Effector memory CD4-positive, alpha-beta T cell (primary cell): ENCODE measurements around the gene CDC42EP3.

Experiments used
- DNase-seq, 3 donors: peaks; one replicate each; pipeline ENCODE4 v3.0.0-alpha.2; 2020
- H3K27ac ChIP-seq: 2 replicates; pipeline ENCODE4 v1.7.0; 2013; ENCODE audit warnings: mild to moderate bottlenecking, low read length, moderate library complexity; ENCODE audit not compliant: insufficient read depth, poor library complexity, severe bottlenecking
- H3K27me3 ChIP-seq: replicated peaks from 2 replicates; pipeline ENCODE4 v1.7.0; 2013; ENCODE audit warnings: mild to moderate bottlenecking, low read length; ENCODE audit not compliant: insufficient read depth, control insufficient read depth, poor library complexity, severe bottlenecking
- H3K36me3 ChIP-seq: 2 replicates; pipeline ENCODE4 v1.7.0; 2013; ENCODE audit warnings: mild to moderate bottlenecking, low read length, moderate library complexity; ENCODE audit not compliant: control insufficient read depth, insufficient read depth
- H3K4me1 ChIP-seq: 2 replicates; pipeline ENCODE4 v1.7.0; 2013; ENCODE audit warnings: low read length, mild to moderate bottlenecking; ENCODE audit not compliant: control insufficient read depth, insufficient read depth, poor library complexity, severe bottlenecking
- H3K4me3 ChIP-seq: 2 replicates; pipeline ENCODE4 v1.7.0; 2013; ENCODE audit warnings: low read length, low read depth, mild to moderate bottlenecking; ENCODE audit not compliant: insufficient read depth, poor library complexity, severe bottlenecking
- H3K9me3 ChIP-seq: 2 replicates; pipeline ENCODE4 v1.7.0; 2013; ENCODE audit warnings: mild to moderate bottlenecking, low read length, moderate library complexity; ENCODE audit not compliant: control insufficient read depth

The CDC42EP3 gene

GRCh38 chr2:37706334-37707183, 35.1 kb upstream of the CDC42EP3 start:
- Histone ChIP-seq H3K36me3 (no peaks in the 10 kb centered on the region), H3K9me3 (no peaks in the 10 kb centered on the region), H3K27me3 (no peaks in the 10 kb centered on the region), H3K4me1 (peaks cover 13% of the 10 kb centered on the region), H3K4me3 (no peak overlapping the region), H3K27ac (no peak overlapping the region)
- DNase-seq = no peak

DNA sequence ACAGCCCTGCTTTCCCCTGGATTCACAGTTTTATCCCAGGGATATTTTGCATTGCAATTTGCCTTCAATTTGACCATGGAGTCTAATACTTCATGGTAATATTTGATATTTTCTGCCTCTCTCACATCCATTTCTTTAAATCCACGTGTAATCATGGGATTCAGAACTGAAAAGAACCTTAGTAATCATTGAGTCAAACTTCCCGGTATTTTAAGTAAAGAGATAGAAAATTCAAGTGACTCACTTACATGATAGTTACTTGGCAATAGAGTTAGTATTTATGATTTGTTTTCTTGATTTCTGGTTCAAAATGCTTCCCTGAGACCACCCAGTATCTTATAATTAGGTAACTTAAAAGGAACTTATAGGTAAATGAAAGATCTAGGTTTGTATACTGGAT, 33.7 kb upstream of the CDC42EP3 start:
- no peak overlapping the region for H3K4me3 ChIP-seq
- DNase-seq = no peak
- no peaks in the 10 kb centered on the region for H3K9me3 ChIP-seq
- no peaks in the 10 kb centered on the region for H3K36me3 ChIP-seq
- H3K27me3 ChIP-seq = no peaks in the 10 kb centered on the region
- no peak overlapping the region for H3K27ac ChIP-seq
- peaks cover 4% of the 10 kb centered on the region for H3K4me1 ChIP-seq

GRCh38 chr2:37698931-37699481, 27.6 kb upstream of the CDC42EP3 start:
- Histone ChIP-seq H3K36me3 (no peaks in the 10 kb centered on the region), H3K4me3 (no peak overlapping the region), H3K4me1 (no peaks in the 10 kb centered on the region), H3K27ac (no peak overlapping the region), H3K27me3 (no peaks in the 10 kb centered on the region), H3K9me3 (no peaks in the 10 kb centered on the region)
- DNase-seq = no peak

DNA sequence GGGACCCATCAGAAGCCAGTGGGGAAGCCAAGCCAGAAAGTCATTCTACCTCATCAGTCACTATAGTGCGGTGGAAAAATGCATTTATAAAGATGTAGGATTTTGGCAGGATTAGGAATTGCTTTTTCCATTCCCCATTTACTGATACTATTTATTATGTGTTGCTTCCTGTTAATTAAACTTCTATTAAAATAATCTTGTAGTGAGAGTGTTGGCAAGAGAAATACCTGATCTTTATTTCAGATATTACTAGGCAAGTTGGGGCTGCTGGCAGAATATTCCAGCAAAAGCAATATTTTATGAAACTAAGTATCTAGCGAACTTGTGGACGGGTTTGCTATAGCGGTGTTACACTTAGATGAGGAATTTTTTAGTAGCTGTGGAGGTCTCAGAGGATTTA, 23.9 kb upstream of the CDC42EP3 start:
- DNase-seq = no peak
- Histone ChIP-seq H3K27me3 (no peaks in the 10 kb centered on the region), H3K27ac (no peak overlapping the region), H3K4me3 (no peak overlapping the region), H3K36me3 (no peaks in the 10 kb centered on the region), H3K9me3 (no peaks in the 10 kb centered on the region), H3K4me1 (no peaks in the 10 kb centered on the region)

GRCh38 chr2:37692711-37693110, 21.3 kb upstream of the CDC42EP3 start:
- no peaks in the 10 kb centered on the region for H3K36me3 ChIP-seq
- DNase-seq = no peak
- no peak overlapping the region for H3K27ac ChIP-seq

DNA sequence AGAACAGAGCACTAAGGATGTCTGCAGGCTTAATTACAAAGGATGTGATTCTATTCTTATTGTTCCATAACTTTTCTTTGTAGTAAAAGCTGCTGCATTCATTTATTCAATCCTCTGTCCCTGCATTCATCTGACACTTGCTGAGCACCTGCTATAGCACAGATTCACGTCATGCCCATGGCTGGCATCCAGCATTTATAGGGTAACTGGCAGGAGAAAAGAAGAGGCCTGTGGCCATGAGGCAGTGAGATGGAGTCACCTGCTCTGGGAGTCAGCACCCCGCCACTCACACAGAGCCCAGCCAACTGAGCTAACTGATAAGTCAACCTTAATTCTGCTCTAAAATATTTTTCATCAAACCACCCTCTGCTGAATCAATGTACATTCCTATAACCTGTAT, 18.3 kb upstream of the CDC42EP3 start:
- no peaks in the 10 kb centered on the region for H3K4me1 ChIP-seq
- H3K9me3 ChIP-seq = no peaks in the 10 kb centered on the region
- H3K4me3 ChIP-seq = no peak overlapping the region
- H3K36me3 ChIP-seq = no peaks in the 10 kb centered on the region
- H3K27ac ChIP-seq = no peak overlapping the region
- H3K27me3 ChIP-seq = no peaks in the 10 kb centered on the region
- DNase-seq = no peak

More at GRCh38 chr2:37692711-37693110, 21.3 kb upstream of the CDC42EP3 start:
- Histone ChIP-seq H3K4me1 (no peaks in the 10 kb centered on the region), H3K9me3 (no peaks in the 10 kb centered on the region), H3K4me3 (no peak overlapping the region), H3K27me3 (no peaks in the 10 kb centered on the region)

GRCh38 chr2:37688771-37689468, 17.5 kb upstream of the CDC42EP3 start:
- no peak for DNase-seq
- Histone ChIP-seq H3K4me3 (no peak overlapping the region), H3K36me3 (no peaks in the 10 kb centered on the region), H3K27ac (no peak overlapping the region), H3K9me3 (no peaks in the 10 kb centered on the region), H3K4me1 (peaks cover 7% of the 10 kb centered on the region), H3K27me3 (no peaks in the 10 kb centered on the region)

DNA sequence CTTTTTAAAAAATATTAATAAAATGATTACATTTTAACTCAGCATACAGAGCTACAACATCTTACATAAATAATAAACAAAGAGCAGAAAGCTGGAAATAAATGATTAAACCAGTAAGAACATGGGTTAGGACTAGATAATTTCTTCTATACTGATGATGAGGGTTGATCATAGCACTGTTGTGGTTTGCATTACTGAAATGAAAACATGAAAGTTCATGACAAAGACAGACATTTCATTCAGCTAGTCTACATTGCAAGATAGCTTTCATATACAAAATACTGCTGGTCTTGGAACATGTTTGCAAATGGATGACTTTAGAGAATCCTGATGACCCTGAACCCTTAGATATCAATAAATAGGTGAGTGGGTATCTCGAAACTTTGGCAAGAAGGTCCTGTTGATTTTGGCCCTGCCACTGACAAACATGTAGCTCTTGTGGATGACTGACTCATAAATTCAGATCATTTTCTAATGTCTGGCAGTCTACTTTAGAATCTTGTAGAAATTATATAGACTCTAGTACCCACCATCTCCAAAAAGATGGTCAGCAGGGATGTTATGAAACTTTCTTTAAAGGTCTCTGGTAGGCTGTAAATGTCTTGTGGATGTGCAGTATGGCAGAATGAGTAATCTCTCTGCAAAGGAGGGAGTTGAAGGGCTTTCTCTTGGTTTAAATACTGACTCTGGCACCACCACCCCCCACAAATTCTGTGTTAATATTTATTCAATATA, 15.5 kb upstream of the CDC42EP3 start:
- Histone ChIP-seq H3K9me3 (no peaks in the 10 kb centered on the region), H3K27me3 (no peaks in the 10 kb centered on the region), H3K4me1 (peaks cover 16% of the 10 kb centered on the region), H3K4me3 (no peak overlapping the region), H3K36me3 (no peaks in the 10 kb centered on the region), H3K27ac (no peak overlapping the region)
- no peak for DNase-seq

DNA sequence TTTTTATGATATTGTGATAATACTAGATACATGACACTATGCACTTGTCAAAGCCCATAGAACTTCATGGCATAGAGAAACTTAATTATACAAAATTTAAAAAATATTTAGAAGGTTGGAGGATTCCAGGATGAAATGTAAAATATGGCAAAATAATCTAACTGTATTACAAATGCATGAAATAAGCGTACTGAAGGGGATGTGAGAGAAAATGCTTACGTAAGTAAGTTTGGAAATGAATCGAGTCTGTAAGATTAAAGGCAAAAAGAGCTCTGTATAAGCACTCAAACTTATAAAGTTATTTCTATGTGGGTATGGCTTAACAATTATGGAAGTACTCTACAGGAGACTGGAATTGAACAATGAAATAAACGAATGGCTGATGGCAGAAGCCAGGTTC, 13.4 kb upstream of the CDC42EP3 start:
- no peak overlapping the region for H3K27ac ChIP-seq
- H3K9me3 ChIP-seq = no peaks in the 10 kb centered on the region
- H3K4me3 ChIP-seq = no peak overlapping the region
- H3K27me3 ChIP-seq = no peaks in the 10 kb centered on the region
- H3K36me3 ChIP-seq = no peaks in the 10 kb centered on the region
- no peak for DNase-seq
- peaks cover 16% of the 10 kb centered on the region for H3K4me1 ChIP-seq
